ENCODE data around the gene ASIC2.

ASIC2 gene

GRCh38 chr17:33127706-33128105 is 165.4 kb downstream of the ASIC2 start:
- ChIA-PET CTCF (no interaction called here), POLR2A (no interaction called here)

GRCh38 chr17:33126086-33126485 is 167.0 kb downstream of the ASIC2 start:
- CTCF ChIA-PET = no interaction called here
- POLR2A ChIA-PET = no interaction called here
- no peak for TF ChIP-seq CTCF (IDR thresholded peaks at IDR 0.05; ENCODE audit: insufficient read depth, low read length, missing control alignments)
- DNase-seq (ENCODE audit: low read depth, low spot score) = no peak
- no peak overlapping the region for H3K4me3 ChIP-seq (ENCODE audit: low read depth, low read length)

More at GRCh38 chr17:33127706-33128105, 165.4 kb downstream of the ASIC2 start:
- no peak for DNase-seq (ENCODE audit: low read depth, low spot score)
- TF ChIP-seq CTCF (IDR thresholded peaks at IDR 0.05; ENCODE audit: insufficient read depth, low read length, missing control alignments) = no peak
- H3K4me3 ChIP-seq (ENCODE audit: low read depth, low read length) = no peak overlapping the region

GRCh38 chr17:33125552-33125950 is 167.5 kb downstream of the ASIC2 start:
- no peak for DNase-seq (ENCODE audit: low read depth, low spot score)
- H3K4me3 ChIP-seq (ENCODE audit: low read depth, low read length) = no peak overlapping the region
- CTCF ChIA-PET = no interaction called here
- no peak for TF ChIP-seq CTCF (IDR thresholded peaks at IDR 0.05; ENCODE audit: insufficient read depth, low read length, missing control alignments)
- POLR2A ChIA-PET = no interaction called here

- DNase-seq (ENCODE audit: low read depth, low spot score) = no peak
- TF ChIP-seq CTCF (IDR thresholded peaks at IDR 0.05; ENCODE audit: insufficient read depth, low read length, missing control alignments) = no peak
- ChIA-PET CTCF (no interaction called here), POLR2A (no interaction called here)
- no peak overlapping the region for H3K4me3 ChIP-seq (ENCODE audit: low read depth, low read length)
Observed at GRCh38 chr17:33124871-33125551, 168.1 kb downstream of the ASIC2 start.

GRCh38 chr17:33124185-33124584 is 168.9 kb downstream of the ASIC2 start:
- POLR2A ChIA-PET = no interaction called here
- CTCF ChIA-PET = no interaction called here
- DNase-seq (ENCODE audit: low read depth, low spot score) = no peak
- no peak overlapping the region for H3K4me3 ChIP-seq (ENCODE audit: low read depth, low read length)
- no peak for TF ChIP-seq CTCF (IDR thresholded peaks at IDR 0.05; ENCODE audit: insufficient read depth, low read length, missing control alignments)

GRCh38 chr17:33121756-33122155 is 171.3 kb downstream of the ASIC2 start:
- CTCF ChIA-PET = no interaction called here
- no peak overlapping the region for H3K4me3 ChIP-seq (ENCODE audit: low read depth, low read length)
- DNase-seq (ENCODE audit: low read depth, low spot score) = no peak
- no peak for TF ChIP-seq CTCF (IDR thresholded peaks at IDR 0.05; ENCODE audit: insufficient read depth, low read length, missing control alignments)
- POLR2A ChIA-PET = no interaction called here
